ENCODE results near the gene GALNS.

Gene GALNS

GRCh38 chr16:88810912-88811768, 45.6 kb downstream of the GALNS start:
- peak; percentile 67 for DNase-seq (ENCODE audit: low read depth, low spot score)

GRCh38 chr16:88810166-88810911, 46.4 kb downstream of the GALNS start:
- DNase-seq (ENCODE audit: low read depth, low spot score): no peak
- H3K4me3 ChIP-seq (ENCODE audit: low read length): peak overlapping the region; percentile 85

More at GRCh38 chr16:88810912-88811768, 45.6 kb downstream of the GALNS start:
- peak overlapping the region; percentile 85 for H3K4me3 ChIP-seq (ENCODE audit: low read length)

GRCh38 chr16:88809676-88810165, 47.0 kb downstream of the GALNS start:
- peak overlapping the region; percentile 85 for H3K4me3 ChIP-seq (ENCODE audit: low read length)
- DNase-seq (ENCODE audit: low read depth, low spot score): no peak

DNA sequence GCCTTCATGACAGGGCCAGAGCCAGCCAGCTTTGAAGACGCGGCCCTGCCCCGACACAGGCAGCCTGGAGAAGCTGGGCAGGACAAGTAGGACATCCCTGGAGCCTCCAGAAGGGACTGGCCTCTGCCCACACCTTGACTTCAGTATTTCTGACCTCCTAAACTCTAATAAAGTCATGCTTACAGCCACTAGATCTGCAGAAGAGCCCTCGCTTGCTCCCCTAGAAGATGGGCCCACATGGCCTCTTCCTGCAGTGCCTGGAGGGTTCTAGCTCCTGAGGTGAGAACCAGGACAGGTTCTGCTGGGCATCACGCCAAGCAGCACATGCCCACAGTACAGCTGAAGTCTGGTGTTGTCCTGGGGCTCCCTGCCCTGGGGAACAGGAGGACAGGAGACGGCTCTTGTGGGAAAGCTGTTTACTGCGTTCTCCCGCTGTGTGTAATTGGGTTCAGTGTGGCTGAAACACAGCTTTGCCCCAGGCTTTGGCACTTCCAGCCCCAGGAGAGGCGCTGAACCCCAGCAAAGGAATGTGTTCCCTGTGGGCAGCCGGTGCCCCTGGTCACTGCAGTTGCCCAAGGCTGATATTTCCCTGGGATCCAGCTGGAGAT, 47.6 kb downstream of the GALNS start:
- no peak overlapping the region for H3K4me3 ChIP-seq (ENCODE audit: low read length)
- DNase-seq (ENCODE audit: low read depth, low spot score): no peak

DNA sequence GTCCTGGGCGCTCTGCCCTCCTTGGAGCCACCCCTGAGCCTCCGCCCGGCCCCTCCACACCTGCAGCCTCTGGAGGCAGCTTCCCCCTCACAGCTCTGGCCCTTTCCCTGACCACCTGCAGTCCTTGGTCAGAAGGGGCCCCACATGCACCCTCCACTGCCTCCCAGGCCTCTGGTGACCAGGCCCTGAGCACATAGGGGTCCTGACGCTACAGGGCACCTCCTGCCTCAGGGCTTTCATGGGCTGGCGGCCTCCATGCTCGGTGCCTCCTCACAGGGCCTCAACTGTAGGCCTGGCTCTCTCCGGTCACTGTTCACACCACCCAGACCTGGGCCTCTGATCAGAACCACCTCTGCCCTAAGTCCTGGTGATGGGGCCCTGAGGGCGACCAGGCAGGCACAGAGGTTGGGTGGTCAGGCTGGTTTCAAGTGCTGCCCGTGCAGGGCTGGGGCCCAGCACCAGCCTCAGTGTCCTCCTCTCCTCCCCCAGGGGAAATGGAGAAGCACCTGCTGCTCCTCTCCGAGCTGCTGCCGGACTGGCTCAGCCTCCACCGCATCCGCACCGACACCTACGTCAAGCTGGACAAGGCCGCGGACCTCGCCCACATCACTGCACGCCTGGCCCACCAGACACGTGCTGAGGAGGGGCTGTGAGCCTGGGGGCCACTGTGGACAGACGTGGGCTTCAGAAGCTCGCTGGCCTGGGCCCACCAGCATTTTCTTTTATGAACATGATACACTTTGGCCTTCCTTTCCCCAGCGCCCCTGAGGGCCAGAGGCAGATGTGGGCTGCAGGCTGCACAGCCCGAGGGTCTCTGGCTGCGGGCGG, 48.9 kb downstream of the GALNS start:
- no peak overlapping the region for H3K4me3 ChIP-seq (ENCODE audit: low read length)
- DNase-seq (ENCODE audit: low read depth, low spot score): no peak

GRCh38 chr16:88807142-88807625, 49.6 kb downstream of the GALNS start:
- DNase-seq (ENCODE audit: low read depth, low spot score): no peak
- no peak overlapping the region for H3K4me3 ChIP-seq (ENCODE audit: low read length)

DNA sequence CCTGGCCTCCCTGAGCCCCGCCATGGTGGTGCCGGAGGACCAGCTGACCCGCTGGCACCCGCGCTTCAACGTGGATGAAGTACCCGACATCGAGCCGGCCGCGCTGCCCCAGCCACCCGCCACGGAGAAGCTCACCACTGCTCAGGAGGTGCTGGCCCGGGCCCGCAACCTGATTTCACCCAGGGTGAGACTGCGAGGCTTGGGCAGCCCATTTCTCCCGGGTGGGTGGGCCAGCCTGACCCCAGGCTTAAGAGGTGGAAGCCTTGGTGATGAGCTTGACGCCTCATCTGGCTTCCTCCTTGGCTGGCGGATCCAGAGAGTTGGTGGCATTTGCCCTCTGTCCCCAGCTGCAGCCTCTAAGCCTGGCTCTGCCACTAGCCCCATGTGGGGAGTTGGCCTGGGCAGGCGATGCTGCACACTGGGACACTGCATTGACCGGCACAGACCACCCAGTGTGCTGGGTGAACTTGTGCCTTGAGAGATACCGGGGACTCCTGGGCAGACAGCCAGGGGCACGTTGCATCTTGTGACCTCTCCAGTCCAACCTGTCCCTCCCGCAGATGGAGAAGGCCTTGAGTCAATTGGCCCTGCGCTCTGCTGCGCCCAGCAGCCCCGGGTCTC, 50.1 kb downstream of the GALNS start:
- DNase-seq (ENCODE audit: low read depth, low spot score): no peak
- H3K4me3 ChIP-seq (ENCODE audit: low read length): no peak overlapping the region

DNA sequence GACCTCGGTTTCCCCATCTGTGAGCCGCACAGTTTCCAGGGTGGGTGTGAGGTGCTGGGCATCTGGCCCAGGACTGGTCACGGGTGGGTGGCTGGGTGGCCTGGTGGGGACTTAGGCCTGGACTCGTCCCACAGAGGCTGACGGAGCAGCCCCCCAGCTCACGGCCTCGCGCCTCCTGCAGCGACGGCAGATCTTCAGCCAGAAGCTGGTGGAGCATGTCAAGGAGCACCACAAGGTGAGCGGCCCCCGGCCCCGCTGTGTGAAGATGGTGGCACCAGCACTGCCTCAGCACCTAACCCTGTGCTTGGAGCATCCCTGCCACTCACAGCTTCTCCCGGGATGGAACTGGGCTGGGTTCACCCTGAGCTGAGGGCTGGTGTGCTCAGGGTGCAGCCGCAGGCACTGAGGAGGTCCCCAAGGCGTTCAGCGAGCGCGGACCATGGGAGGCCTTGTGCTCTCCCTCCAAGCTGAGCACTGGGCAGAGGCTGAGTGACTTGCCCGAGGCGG, 50.8 kb downstream of the GALNS start:
- DNase-seq (ENCODE audit: low read depth, low spot score): no peak
- H3K4me3 ChIP-seq (ENCODE audit: low read length): no peak overlapping the region

GRCh38 chr16:88805340-88805715, 51.4 kb downstream of the GALNS start:
- peak overlapping the region; percentile 93 for H3K4me3 ChIP-seq (ENCODE audit: low read length)
- no peak for DNase-seq (ENCODE audit: low read depth, low spot score)

- DNase-seq (ENCODE audit: low read depth, low spot score): no peak
- peak overlapping the region; percentile 93 for H3K4me3 ChIP-seq (ENCODE audit: low read length)
Measured at GRCh38 chr16:88804552-88805339, 52.0 kb downstream of the GALNS start.

DNA sequence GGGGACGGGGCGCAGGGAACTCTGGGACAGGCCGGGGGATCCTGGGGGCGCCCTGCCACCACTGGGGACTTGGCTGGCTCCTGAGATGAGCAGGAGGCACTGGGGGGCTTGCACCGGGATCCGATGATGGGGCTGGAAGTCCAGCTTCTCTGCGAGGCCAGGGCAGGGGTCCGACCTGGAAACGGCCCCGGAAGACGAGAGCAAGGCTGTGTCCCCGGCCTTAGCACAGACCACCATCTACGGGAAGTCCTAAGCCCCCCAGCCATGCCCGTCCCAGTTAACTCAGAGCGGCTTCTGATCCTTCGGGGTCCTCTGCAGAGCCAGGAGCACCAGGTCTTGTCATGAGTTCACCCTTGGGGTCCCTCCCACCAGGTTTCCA, 52.6 kb downstream of the GALNS start:
- DNase-seq (ENCODE audit: low read depth, low spot score): no peak

GRCh38 chr16:88803264-88803987, 53.3 kb downstream of the GALNS start, which contains the start of gene CDT1:
Gene CDT1, plus strand, starts transcription at chr16:88803789. Its CDS starts 43 bp downstream, at chr16:88803832.
- H3K4me3 ChIP-seq (ENCODE audit: low read length): peak within 1 kb of the TSS; percentile 93
- peak; percentile 76 for DNase-seq (ENCODE audit: low read depth, low spot score)

More for the DNA sequence above, 52.6 kb downstream of the GALNS start:
- H3K4me3 ChIP-seq (ENCODE audit: low read length): peak overlapping the region; percentile 93

- DNase-seq (ENCODE audit: low read depth, low spot score): no peak
- peak overlapping the region; percentile 53 for H3K4me3 ChIP-seq (ENCODE audit: low read length)
Measured at GRCh38 chr16:88800277-88800592, 56.5 kb downstream of the GALNS start.

- DNase-seq (ENCODE audit: low read depth, low spot score): peak; percentile 99
- H3K4me3 ChIP-seq (ENCODE audit: low read length): peak overlapping the region; percentile 53
Measured at GRCh38 chr16:88799569-88800276, 57.0 kb downstream of the GALNS start.

GRCh38 chr16:88798772-88799455, 57.8 kb downstream of the GALNS start:
- peak; percentile 99 for DNase-seq (ENCODE audit: low read depth, low spot score)
- H3K4me3 ChIP-seq (ENCODE audit: low read length): peak overlapping the region; percentile 53

- DNase-seq (ENCODE audit: low read depth, low spot score): no peak
- no peak overlapping the region for H3K4me3 ChIP-seq (ENCODE audit: low read length)
Measured at GRCh38 chr16:88798073-88798472, 58.7 kb downstream of the GALNS start.
